Measurements from ENCODE around the gene APOBEC3H.

APOBEC3H gene

DNA sequence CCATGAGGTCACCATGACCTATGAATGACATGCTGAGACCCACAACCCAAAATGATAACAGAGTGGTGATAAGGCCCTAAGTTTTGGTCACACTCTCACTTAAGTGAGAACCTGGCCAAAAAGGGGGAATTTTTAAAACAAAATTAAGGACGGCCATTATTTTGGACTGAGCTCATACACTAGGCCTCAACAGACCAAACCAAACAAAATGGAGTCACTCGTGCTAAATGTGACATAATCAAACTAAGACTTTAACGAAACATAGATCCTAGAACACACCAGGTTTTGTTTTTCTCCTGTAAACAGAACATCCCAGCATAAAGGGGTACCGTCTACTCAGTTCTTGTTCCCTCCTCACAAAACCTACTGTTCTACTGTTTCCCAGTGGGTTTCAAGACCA lies 11.4 kb downstream of the APOBEC3H start:
- in situ Hi-C loops (cut with MboI; ENCODE audit: low sequenced_read_pairs): no loop called here

DNA sequence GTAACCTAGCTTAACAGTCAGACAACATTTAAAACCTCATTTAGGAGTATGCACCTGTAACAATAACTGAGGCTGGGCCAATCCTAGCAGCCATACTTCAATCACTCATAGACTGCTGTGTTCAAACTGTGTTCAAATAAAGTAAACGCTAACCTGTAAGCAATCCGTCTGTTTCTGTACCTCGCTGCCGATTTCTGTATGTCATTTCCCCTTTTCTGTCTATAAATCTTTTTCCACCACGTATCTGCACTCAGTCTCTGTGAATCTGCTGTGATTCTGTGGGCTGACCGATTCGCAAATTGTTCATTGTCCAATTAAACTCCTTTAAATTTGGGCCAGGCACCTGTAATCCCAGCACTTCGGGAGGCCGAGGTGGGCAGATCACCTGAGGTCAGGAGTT lies 12.3 kb downstream of the APOBEC3H start:
- in situ Hi-C loops (cut with MboI; ENCODE audit: low sequenced_read_pairs): no loop called here

DNA sequence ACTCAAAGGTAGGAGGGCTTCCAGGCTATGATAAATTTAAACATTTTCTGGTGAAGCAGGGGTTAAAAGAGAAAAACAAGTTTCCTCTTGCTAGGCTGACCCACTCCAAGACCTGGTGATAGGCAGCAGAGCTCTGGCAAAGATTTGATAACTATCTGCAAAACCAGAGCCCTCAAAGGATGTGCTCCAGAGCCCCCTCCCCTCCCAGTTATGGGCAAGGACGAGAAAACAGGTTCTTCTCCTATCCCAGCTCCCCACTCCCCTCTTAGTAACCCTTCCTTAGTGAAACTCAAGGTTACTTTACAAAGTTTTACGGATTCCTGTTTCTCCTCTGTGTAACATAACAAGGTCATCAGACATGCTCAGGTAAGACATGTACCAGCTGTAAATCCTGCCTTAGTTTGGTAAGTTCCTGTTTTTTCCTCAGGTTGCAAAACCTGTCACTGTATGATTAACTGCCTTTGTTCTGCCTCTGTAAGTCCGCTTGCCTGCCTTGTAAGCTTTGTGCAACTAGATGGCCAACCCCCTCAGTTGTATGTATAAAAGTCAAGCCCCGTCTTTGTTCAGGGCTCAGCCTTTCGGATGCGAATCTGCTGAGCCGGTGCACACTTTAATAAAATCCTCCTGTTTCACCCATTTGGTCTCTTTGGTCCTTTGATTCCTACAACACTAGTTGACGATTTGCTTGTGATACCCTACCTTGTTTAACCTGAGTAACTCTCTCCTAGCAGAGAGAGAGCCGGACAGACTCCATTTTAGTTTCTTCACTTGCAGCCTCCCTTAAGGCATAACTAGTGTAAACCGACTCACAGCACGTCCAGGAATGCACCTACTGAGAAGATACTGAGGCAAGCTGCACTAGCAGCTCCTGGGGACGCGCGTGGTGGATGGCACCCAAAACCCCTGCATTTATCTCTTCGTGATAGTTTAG lies 13.9 kb downstream of the APOBEC3H start:
- in situ Hi-C loops (cut with MboI; ENCODE audit: low sequenced_read_pairs): no loop called here

DNA sequence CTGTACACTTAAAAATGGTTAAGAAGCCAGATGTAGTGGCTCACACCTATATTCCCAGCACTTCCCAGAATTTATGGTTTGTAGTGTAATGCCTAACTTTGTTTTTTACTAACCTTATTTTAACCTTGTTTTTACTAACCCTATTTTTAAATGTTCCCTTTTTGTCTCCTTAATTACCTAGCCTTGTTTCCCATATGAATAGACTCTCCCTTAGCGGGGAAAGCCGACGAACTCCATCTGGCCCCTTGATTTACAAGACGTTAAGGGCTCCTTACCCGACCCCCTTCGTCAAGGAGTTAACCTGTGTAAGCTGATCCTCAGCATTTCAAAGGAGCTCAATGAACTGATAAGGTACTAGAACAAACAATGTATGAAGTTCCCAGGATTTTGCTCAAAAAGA lies 17.1 kb downstream of the APOBEC3H start:
- in situ Hi-C loops (cut with MboI; ENCODE audit: low sequenced_read_pairs): no loop called here

DNA sequence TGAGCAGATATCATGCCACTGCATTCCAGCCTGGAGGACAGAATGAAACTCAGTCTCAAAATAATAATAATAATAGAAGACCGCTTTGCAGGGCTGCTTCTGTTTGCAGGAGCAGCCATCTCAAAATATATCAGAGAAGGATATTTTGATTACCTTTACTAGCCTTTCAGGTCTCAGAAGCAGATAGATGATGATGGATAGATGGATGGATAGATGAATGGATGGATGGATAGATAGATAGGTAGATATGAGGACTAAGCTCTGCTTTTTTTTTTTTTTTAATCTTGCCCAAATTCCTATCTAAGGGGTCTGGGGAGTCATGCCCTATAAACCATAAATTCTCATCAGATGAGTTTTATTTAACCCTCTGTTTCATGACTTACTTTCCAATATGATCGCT lies 18.5 kb downstream of the APOBEC3H start:
- in situ Hi-C loops (cut with MboI; ENCODE audit: low sequenced_read_pairs): no loop called here

DNA sequence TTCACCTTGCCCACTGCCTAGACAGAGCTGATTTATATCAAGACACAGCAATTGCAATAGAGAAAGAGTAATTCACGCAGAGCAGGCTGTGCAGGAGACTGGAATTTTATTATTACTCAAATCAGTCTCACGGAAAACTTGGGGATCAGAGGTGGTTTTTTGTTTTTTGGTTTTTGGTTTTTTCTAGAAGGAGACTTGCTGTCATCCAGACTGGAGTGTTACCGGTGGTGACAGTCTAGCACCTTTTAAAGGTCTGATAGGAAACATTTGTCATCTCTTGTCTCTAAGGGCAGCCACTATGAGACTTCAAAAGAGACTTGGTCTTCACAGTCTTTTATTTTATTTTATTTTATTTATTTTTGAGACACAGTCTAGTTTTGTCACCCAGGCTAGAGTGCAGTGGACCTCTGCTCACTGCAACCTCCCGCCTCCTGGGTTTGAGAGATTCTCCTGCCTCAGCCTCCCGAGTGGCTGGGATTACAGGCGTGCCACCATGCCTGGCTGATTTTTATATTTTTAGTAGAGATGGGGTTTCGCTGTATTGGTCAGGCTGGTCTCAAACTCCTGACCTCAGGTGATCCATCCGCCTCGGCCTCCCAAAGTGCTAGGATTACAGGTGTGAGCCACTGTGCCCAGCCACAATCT lies 19.1 kb downstream of the APOBEC3H start:
- in situ Hi-C loops (cut with MboI; ENCODE audit: low sequenced_read_pairs): no loop called here

DNA sequence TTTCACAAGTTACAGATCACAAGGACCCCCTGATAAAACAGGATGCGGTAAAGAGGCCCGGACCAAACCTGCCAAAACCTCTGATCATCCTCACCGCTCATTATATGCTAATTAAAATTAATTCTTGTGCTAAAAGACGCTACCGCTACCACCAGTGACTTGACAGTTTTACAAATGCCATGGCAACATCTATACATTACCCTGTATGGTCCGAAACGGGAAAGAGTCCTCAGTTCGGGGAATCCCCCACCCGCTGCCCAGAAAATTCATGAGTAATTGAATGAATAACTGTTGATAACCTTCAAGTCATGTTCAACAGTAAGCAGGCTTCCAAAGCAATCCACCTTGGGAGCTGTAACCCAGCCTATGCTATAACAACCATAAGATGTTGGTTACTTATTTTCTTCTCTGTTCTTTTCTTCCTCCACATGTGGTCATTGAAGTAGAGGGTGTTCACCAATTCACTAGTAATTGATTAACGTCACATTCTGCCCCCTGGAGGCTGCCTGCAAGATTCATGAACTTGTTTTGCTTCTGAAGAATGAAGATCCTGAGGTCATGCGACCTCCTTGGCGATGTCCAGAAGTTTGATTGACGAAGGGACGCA lies 20.6 kb downstream of the APOBEC3H start:
- in situ Hi-C loops (cut with MboI; ENCODE audit: low sequenced_read_pairs): no loop called here

DNA sequence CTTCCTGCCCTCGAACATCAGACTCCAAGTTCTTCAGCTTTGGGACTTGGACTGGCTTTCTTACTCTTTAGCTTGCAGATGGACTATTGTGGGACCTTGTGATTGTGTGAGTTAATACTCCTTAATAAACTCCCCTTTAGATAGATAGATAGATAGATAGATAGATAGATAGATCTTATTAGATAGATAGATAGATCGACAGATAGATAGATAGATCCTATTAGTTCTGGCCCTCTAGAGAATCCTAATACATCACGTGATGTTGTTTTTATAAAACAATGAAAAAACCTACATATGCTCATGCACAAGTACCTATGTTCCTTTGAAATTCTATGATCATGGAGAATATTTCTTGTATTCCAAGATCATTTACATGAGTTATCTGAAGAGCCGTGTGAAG lies 23.9 kb downstream of the APOBEC3H start:
- in situ Hi-C loops (cut with MboI; ENCODE audit: low sequenced_read_pairs): no loop called here

DNA sequence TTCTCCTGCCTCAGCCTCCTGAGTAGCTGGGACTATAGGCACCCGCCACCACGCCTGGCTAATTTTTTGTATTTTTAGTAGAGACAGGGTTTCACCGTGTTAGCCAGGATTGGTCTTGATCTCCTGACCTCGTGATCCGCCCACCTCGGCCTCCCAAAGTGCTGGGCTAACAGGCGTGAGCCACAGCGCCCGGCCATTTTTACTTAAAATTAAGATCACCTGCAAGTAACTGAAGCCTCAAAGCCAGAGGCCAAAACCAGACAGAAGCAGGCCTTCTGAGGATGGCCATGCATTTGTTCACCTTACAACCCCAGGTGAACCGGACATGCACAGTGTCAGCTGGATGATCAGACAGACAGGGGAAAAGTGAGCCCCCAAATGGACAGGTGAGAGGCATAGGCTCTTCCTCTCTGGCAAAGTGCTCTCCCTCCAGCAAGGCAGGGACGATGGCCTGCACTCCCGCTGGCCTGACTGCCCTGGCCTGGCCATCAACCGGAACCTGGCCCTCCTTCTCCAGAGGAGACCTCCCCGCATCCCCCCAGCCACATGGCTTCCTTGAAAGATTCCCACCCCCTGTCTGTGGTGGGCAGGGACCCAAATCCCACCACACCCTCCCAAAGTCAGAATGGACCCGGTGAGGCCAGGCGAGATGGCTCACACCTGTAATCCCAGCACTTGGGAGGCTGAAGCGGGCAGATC lies 25.9 kb downstream of the APOBEC3H start:
- in situ Hi-C loops (cut with MboI; ENCODE audit: low sequenced_read_pairs): no loop called here

DNA sequence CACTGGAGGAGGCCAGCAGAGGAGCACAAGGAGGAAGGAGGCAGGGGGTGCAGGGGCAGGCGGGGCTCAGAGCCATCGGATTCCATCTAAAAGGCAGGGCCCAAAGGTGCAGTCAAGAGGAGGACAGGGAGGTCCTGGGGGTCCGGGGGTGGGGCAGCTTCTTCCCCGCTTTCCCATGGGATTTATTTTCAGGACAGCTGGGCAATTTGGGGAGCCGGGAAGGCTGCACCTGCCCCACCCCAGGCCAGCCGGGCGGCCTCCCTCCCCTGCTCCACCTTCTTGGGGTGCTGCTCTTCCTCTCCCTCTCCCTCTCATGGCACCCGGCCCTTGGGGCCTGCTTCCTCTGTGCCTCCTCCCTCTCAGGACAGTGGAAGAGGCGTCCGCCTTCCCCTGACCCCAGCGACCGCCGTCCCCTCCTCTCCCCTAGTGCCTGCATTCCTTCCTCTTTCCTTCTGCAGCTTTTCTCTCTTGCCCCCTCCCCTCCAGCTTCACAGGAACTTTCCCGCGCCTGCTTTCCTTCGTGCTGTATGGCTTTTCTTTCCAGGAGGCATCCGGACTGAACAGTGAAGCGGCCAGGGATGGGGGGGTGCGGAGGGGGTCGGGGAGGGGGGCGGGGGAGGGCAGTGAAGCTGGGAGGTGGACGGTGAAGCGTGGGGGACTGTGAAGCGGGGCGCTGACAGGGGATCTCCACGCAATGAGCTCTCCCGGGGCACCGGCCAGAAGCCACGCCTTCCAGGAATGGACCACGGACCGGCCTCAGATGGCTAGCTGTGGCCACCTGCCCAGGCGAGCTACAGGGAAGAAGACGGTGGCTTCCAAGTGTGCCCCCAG lies 26.9 kb downstream of the APOBEC3H start:
- in situ Hi-C loops (cut with MboI; ENCODE audit: low sequenced_read_pairs): no loop called here

DNA sequence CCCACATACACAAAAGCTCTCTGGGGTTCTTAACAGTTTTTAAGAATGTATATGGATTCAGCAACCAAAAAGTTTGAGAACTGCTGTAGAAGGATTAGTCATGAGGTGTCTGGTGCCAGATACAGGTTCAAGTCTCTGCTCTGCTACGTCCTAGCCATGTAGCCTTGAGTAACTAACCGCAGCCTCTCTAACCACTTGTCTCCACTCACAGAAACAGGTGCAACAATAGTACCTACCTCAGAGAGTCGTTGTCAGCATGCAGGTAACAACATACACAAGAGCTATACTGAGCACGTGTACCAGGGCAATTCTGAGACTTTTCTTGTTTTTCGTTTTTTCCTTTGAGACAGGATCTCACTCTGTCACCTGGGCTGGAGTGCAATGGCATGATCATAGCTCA lies 28.6 kb downstream of the APOBEC3H start:
- in situ Hi-C loops (cut with MboI; ENCODE audit: low sequenced_read_pairs): no loop called here

DNA sequence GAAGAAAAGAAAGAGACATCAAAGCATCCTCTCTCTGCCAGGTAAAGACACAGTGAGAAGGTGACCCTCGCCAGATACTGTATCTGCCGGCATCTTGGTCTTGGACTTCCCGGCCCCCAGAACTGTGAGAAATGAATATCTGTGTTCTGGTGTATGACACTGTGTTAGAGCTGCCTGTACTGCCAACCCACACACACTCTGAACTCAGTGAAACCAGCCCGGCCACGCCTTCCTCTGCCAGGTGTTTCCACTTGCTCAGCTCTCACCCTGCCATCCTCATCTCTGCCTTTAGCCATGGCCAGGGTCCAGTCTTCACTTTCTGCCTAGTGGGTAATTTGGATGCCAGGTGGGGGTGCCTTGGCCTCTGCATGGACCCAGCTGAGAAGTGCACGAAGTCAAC lies 31.5 kb downstream of the APOBEC3H start:
- in situ Hi-C loops (cut with MboI; ENCODE audit: low sequenced_read_pairs): no loop called here

DNA sequence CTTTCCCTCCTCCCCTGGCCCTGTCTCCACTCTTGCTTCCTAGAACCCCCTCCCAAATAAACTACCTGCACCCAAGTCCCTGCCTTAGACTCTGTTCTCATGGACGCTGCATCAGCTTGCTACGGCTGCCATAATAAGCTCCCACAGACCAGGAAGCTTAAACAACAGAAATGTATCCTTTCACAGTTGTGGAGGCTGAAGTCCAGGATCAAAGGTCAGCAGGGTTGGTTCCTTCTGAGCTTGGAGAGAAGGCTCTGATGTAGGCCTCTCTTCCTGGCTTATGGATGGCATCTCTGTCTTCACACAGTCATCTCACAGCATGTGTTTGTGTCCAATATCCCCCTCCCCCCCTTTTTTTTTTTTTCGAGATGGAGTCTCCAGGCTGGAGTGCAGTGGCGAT lies 32.0 kb downstream of the APOBEC3H start:
- in situ Hi-C loops (cut with MboI; ENCODE audit: low sequenced_read_pairs): no loop called here

DNA sequence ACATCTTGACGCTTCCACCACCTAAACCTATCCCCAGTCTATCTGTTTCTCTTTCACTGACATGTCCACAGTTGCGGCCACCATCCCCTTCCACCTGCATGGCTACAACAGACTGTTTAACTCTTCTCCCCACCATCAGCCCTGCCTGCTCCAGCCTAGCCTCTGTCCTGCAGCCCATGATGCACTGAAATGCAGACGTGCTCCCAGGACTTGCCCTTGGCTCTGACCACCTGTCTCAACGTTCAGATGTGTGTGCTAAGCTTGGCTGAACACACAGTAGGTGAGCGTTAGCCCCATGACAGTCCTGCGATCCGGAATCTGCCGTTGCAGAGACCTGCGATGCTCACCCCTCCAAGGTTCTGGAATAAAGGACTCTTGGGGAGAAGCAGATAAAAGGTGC lies 32.7 kb downstream of the APOBEC3H start:
- in situ Hi-C loops (cut with MboI; ENCODE audit: low sequenced_read_pairs): no loop called here

DNA sequence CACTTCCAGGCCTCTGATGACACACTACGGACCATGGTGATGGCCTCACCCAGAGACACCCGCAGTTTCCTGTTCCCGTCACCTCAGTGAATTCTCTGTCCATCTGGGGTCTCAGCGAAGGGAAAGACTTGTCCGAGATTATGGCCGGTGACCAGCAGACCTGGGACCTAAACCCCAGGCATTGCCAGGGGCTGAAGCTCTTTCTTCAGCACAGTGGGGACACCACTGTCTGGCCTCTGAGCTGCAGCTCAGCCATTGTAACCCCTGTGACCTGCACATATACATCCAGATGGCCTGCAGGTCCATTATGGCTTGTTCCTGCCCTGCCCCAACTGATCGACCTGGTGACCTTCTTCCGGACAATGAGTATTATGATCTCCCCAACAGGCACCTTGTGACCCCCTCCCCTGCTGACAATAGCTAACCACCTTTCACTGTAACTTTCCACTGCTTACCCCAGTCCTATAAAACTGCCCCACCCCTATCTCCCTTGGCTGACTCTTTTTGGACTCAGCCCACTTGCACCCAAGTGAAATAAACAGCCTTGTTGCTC lies 33.2 kb downstream of the APOBEC3H start:
- in situ Hi-C loops (cut with MboI; ENCODE audit: low sequenced_read_pairs): no loop called here

DNA sequence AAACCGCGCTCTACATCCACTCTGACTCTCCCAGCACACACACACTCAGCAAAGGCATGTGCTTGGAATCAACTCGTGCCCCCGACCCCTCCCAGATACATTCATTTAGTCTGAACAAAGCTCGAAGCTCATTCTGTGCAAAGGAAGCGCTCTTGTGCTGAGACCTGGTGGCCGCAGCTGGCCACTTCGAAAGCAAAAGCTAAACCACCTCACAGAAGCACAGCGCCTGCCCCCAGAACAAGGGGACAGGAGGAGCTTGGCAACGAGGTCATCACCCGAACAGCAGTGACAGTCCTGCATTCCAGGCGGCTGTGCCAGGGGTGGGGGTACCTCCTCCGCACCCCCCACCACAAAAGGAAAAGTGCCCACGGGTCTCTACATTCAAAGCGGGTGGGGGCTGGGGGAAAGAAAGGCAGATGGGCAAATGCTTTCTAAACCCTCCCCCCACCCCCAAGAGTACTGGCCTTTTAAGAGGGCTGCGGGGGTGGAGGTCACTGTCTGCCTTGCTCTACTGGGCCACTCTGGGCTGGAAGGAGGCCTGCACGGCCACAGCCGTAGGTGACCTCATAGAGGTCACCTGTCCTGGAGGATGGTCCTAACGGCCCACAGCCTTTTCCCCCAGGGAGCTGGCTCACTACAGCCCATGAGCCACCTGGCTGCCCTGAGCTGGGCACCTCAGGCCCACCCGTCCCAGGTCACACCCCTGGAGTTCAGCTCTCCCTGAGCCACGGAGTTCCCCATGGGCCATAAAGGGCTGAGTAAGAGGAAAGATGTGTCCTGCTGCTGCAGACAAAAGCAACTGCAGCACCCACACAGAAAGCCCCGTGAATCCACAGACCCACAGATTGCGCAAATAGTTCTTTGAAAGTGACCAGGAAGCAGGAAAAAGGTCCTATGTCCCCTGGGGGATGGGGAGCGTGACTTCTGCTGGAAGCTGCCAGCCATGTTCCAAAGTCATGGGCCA lies 34.1 kb downstream of the APOBEC3H start:
- in situ Hi-C loops (cut with MboI; ENCODE audit: low sequenced_read_pairs): no loop called here

DNA sequence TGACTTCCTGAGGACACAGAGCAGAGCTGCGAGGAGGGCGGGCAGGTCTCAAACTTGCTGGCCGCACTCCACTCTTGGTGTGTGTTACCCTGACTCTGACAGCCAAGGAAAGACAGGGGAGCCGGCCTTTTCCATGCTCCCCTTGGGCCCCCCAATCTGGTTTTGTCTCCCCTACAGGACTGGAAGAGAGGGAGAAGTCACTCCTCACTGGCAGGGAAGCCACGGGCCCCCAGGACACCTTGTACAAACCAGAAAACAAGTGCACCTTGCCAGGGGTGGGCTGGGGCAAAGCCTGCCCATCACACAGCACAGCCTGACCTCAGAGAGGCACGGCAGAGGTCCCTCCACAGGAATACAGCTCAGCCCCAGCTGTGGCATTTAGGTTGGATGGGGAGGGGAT lies 35.2 kb downstream of the APOBEC3H start:
- in situ Hi-C loops (cut with MboI; ENCODE audit: low sequenced_read_pairs): no loop called here

DNA sequence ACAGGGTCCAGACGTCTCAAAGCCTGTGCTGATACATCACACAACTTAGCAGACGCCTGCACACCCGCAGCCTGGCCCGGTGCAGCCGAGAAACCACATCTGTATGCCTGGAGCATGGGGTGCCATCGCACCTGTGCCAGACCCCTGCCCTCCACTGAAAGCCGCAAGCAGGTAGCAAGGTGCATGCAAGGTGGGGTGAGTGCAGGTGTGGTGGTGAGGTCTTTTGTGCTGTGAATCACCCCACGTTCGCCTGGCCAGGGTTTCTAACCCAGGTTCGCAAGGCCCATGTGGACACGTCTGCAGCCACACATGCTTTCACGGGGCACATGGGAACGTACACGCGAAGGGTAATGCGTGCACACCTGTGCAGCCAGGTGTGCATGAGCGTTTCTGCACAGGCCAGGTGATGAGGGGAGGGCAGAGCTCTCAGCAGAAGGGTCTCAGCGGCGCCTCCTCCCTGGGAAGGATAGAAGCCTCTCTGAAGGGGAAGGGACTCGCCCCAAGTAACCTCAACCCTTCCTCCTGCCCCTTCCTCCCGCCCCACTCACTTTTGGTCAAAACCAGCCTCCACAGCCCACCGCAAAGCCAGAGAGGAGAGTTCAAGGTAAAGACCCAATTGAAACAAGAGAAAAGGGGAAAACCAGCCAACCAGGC lies 36.0 kb downstream of the APOBEC3H start:
- in situ Hi-C loops (cut with MboI; ENCODE audit: low sequenced_read_pairs): no loop called here

DNA sequence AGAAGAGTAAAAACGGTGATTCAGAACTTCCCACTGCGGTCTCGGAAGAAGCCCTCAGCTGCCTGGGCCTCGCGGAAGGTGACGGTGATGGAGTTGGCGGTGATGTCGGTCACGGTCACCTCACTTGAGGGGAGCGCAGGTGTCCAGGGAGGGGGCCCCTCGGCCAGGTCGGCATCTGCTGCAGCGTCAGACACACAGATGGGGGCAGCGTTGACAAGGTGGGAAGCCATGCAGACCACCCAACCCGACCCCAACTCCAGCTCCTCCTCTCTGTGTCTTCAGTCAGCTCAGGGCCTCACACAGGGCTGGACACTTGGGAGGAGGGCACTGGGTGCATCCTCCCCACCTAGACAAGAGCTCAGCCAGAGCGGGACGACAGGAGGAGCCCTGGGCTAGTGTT lies 36.8 kb downstream of the APOBEC3H start:
- in situ Hi-C loops (cut with MboI; ENCODE audit: low sequenced_read_pairs): no loop called here

All from hTERT RPE-1 (cell line).